AG04450 (cell line): Measurements from ENCODE around the gene IRF1. TPM values are rescaled to one million over a fixed set of nuclear protein-coding genes. Genes with fewer than 3 reads are reported as not detected.

Source experiments
- CTCF ChIA-PET: fragments of 300-600, 350-600 bp; formaldehyde crosslinking; extraction: SDS; loops from one replicate; lab custom pipeline; 2022; ENCODE audit warnings: antibody characterized with exemption, inconsistent platforms; lab: Charles Lee
- POLR2A ChIA-PET: fragments of 350-600 bp; formaldehyde crosslinking; extraction: SDS; loops from one replicate; lab custom pipeline; 2021; ENCODE audit warnings: antibody characterized with exemption, inconsistent platforms; lab: Yijun Ruan, JAX
- DNase-seq: peaks from one replicate; pipeline ENCODE4 v3.0.0-alpha.2; 2011; ENCODE audit warnings: low read depth, low spot score
- H3K27ac ChIP-seq: one replicate; pipeline ENCODE4 v1.5.1; 2012; ENCODE audit warnings: low read depth, low read length, control low read depth
- H3K27me3 ChIP-seq: one replicate; pipeline ENCODE4 v1.6.0; 2012; ENCODE audit warnings: low read length; ENCODE audit not compliant: control insufficient read depth, insufficient read depth
- H3K4me3 ChIP-seq: 2 replicates; pipeline ENCODE4 v1.5.1; 2011; ENCODE audit warnings: mild to moderate bottlenecking, low read depth, low read length, control low read depth
- H3K9me3 ChIP-seq: 2 replicates; pipeline ENCODE4 v1.5.1; 2012; ENCODE audit warnings: low read length; ENCODE audit not compliant: control insufficient read depth, insufficient read depth
- polyA plus RNA-seq: library from polyadenylated mRNA; depleted of rRNA; stranded (reverse); fragments of >200 nt; gene quantifications from 2 replicates; pipeline ENCODE4 v1.2.3, GENCODE V29; 2011
- TF ChIP-seq, protein P1 (sequence below): IDR thresholded peaks from 2 replicates; pipeline ENCODE4 v1.5.1; 2011; ENCODE audit warnings: low read depth, low read length, control low read depth, inconsistent platforms

IRF1 gene
- polyA plus RNA-seq, 1 experiment, result 22.6 TPM

- ChIA-PET CTCF (interaction anchor here (0.6 to 11.9 kb wide), 7 partner anchors 30 to 197 kb away, joined by 3 to 209 read pairs (median 3); no protein-coding TSS in a partner anchor), POLR2A (interaction anchor here (0.7 to 3.9 kb wide), 13 partner anchors 9 to 271 kb away, joined by 3 to 45 read pairs (median 5); no protein-coding TSS in a partner anchor)
- Histone ChIP-seq H3K4me3 (peak overlapping the region; percentile 74), H3K27me3 (no peaks in the 10 kb centered on the region), H3K27ac (peak overlapping the region; percentile 97), H3K9me3 (no peaks in the 10 kb centered on the region)
- TF ChIP-seq, protein P1, sequence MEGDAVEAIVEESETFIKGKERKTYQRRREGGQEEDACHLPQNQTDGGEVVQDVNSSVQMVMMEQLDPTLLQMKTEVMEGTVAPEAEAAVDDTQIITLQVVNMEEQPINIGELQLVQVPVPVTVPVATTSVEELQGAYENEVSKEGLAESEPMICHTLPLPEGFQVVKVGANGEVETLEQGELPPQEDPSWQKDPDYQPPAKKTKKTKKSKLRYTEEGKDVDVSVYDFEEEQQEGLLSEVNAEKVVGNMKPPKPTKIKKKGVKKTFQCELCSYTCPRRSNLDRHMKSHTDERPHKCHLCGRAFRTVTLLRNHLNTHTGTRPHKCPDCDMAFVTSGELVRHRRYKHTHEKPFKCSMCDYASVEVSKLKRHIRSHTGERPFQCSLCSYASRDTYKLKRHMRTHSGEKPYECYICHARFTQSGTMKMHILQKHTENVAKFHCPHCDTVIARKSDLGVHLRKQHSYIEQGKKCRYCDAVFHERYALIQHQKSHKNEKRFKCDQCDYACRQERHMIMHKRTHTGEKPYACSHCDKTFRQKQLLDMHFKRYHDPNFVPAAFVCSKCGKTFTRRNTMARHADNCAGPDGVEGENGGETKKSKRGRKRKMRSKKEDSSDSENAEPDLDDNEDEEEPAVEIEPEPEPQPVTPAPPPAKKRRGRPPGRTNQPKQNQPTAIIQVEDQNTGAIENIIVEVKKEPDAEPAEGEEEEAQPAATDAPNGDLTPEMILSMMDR, result no peak
- DNase-seq, result no peak
These were observed 5.6 kb upstream of the IRF1 start for GRCh38 chr5:132496191-132496630.

GRCh38 chr5:132495667-132496190 lies 5.2 kb upstream of the IRF1 start:
- POLR2A ChIA-PET, result interaction anchor here (0.7 to 3.9 kb wide), 11 partner anchors 10 to 227 kb away, joined by 3 to 45 read pairs (median 5); no protein-coding TSS in a partner anchor
- TF ChIP-seq, protein P1, result no peak; the same call in 1 of the 2 replicates
- CTCF ChIA-PET, result interaction anchor here (0.6 to 11.9 kb wide), 5 partner anchors 60 to 449 kb away, joined by 3 to 209 read pairs (median 4); no protein-coding TSS in a partner anchor

DNA sequence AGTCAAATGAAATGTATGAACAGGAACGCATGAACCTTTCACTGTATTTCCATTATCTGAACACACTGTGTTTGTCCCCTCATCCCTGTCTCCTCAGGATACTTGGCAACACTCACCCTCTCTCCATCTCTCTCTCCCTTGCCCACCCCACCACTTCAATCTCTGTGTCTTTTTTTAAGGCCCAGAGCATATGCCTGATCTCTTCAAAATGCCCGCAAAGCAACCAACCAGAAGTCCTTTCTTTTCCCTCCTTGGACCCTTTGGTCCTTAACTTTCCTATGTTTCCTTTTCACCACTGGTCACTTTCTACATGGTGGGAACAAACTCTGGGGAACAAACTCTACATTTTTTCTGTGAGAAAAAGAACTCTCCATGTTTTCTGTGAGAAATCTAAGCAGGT lies 3.2 kb upstream of the IRF1 start:
- no peak for DNase-seq
- no peaks in the 10 kb centered on the region; the same call in 1 of the 2 replicates for H3K9me3 ChIP-seq
- no peak overlapping the region for H3K4me3 ChIP-seq
- no peaks in the 10 kb centered on the region for H3K27me3 ChIP-seq
- CTCF ChIA-PET, result interaction anchor here (1.0 kb wide), 1 partner anchor 73 kb away, joined by 3 read pairs; no protein-coding TSS in a partner anchor
- TF ChIP-seq, protein P1, result no peak
- H3K27ac ChIP-seq, result no peak overlapping the region
- POLR2A ChIA-PET, result no interaction called here

More at GRCh38 chr5:132495667-132496190, 5.2 kb upstream of the IRF1 start:
- DNase-seq, result peak; percentile 60
- Histone ChIP-seq H3K27ac (peak overlapping the region; percentile 97), H3K4me3 (peak overlapping the region; percentile 74), H3K9me3 (no peaks in the 10 kb centered on the region), H3K27me3 (no peaks in the 10 kb centered on the region)

DNA sequence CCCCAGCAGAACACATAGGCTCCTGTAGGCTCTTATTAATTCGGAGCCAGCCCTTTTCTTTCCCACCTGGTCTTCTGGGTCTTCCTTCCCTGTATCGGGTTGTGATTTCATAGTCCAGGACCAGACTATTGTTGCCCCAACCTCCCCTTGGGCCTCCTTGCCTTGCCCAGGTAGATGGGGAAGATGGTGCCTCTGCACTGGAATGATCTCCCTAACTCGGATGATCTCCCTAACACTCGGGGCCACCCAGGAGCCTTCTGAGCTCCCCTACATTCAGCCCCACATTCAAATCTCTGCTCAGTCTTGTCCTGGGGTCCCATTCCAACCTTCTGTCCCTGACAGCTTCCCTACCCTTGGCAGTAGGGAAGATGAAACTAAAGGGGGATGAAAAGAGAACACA lies 2.7 kb upstream of the IRF1 start:
- Histone ChIP-seq H3K27me3 (no peaks in the 10 kb centered on the region), H3K4me3 (no peak overlapping the region), H3K9me3 (no peaks in the 10 kb centered on the region; the same call in 1 of the 2 replicates), H3K27ac (no peak overlapping the region)
- ChIA-PET POLR2A (no interaction called here), CTCF (interaction anchor here (1.0 to 2.0 kb wide), 4 partner anchors 8 to 82 kb away, joined by 3 to 6 read pairs (median 6); no protein-coding TSS in a partner anchor)
- DNase-seq, result no peak
- TF ChIP-seq, protein P1, result no peak
